Cardiac atrium fibroblast (primary cell): ENCODE measurements around the gene FARP1. TPM values are rescaled to one million over a fixed set of nuclear protein-coding genes. Genes with fewer than 3 reads are reported as not detected.

ENCODE experiments used
- total RNA-seq: library from RNA; depleted of rRNA; stranded (reverse); fragments of >200 nt; gene quantifications from 2 replicates; pipeline ENCODE4 v1.2.3, GENCODE V29; 2015

Gene FARP1, protein sequence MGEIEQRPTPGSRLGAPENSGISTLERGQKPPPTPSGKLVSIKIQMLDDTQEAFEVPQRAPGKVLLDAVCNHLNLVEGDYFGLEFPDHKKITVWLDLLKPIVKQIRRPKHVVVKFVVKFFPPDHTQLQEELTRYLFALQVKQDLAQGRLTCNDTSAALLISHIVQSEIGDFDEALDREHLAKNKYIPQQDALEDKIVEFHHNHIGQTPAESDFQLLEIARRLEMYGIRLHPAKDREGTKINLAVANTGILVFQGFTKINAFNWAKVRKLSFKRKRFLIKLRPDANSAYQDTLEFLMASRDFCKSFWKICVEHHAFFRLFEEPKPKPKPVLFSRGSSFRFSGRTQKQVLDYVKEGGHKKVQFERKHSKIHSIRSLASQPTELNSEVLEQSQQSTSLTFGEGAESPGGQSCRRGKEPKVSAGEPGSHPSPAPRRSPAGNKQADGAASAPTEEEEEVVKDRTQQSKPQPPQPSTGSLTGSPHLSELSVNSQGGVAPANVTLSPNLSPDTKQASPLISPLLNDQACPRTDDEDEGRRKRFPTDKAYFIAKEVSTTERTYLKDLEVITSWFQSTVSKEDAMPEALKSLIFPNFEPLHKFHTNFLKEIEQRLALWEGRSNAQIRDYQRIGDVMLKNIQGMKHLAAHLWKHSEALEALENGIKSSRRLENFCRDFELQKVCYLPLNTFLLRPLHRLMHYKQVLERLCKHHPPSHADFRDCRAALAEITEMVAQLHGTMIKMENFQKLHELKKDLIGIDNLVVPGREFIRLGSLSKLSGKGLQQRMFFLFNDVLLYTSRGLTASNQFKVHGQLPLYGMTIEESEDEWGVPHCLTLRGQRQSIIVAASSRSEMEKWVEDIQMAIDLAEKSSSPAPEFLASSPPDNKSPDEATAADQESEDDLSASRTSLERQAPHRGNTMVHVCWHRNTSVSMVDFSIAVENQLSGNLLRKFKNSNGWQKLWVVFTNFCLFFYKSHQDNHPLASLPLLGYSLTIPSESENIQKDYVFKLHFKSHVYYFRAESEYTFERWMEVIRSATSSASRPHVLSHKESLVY
- total RNA-seq, result 24.0 and 29.6 TPM in 2 replicates

DNA sequence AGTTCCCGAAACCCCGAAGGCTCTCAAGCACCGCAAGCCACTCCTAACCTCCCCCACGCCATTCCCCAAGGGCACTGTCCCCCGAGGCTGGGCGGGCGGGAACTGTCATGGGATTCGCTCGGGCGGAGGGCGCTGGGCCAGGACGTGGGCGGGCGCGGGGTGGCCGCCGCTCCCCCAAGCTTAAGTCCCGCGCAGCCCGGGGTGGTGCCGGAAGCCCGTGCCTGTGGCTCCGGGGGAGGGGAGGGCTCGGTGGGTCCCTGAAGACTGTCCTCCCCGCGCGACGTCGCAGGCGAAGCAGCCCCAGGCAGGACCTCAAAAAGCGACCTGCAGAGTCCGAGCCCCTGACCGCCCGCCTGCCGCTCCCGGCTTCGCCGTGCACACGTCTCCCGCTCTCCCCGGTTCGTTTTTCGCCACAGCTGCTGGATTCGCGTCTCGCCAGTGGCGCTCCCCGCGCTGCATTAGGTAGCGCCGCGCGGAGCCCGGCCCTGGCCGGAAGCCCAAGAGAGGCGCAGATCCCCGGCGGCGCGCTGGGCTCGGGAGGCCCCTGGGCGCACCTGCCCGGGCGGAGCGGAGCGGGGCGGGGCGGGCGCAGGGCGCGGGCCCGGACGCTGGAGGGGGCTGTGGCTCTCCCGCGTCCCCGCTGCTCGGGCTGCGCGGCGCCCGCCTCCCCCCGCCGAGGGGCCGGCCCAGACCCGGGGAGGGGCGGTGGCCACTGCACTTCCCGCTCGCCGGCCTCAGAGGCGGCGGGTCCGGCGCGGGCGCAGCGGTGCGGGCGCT lies at the start of gene FARP1:
Gene FARP1, plus strand, starts transcription at position 715 of the 777 bp plus-strand sequence. CDS start 70,149 bp downstream, outside the sequence.

DNA sequence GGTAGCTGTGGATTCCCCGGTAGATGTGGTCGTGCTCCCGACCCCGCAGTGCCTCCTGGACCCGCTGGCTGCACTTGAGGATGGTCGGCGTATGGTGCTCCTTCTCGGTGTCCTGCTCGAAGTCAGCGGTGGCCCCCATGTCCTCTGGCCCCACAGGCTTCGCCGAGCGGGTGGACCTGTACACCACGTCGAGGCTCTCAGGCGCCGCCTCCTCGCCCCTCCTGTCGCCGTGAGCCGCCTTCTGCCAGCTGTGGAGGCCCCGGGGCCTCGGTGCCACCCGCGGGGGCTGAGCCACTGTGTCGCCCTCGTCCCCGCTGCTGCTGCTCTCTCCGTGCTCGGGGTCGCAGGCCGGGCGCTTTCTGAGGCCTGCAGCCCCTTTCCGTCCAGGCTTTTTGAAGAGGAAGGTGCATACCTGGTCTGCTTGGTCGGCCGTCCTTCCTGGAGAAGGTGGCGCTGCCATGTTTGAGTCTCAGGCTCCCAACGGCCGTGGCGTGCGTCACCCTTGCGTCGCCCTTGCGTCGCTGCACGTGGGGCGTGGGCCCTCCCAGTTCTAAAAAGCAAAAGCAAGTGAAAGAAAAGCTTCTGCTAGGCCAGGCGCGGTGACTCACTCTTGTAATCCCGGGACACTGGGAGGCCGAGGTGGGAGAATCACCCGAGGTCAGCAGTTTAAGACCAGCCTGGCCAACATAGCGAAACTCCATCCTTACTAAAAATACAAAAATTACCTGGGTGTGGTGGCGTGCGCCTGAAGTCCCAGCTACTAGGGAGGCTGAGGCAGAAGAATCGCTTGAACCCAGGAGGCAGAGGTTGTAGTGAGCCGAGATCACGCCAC lies 34.1 kb downstream of the FARP1 start, which contains the start of gene RNF113B:
Gene RNF113B, minus strand, starts transcription at position 493 of the 832 bp plus-strand sequence. Its CDS starts 33 bp downstream, at position 460.

Other genes with a start within 250 kb of the FARP1 start
- 169 and 178 TPM in 2 replicates for gene IPO5, start 189.4 kb upstream of the FARP1 start, total RNA-seq
- not detected in 2 replicates for gene RNF113B, start 34.2 kb downstream of the FARP1 start, total RNA-seq